Panc1 (cell line): ENCODE results near the gene HPCAL1. TPM values are rescaled to one million over a fixed set of nuclear protein-coding genes. Genes with fewer than 3 reads are reported as not detected.
A peak's percentile ranks its signal among the peaks of the same experiment; 100 is the strongest.

Source experiments
- ATAC-seq: fragments of 200-7000 bp; cut with Tn5 transposase; 2 replicates; pipeline ENCODE4 v1.9.1; 2020; ENCODE audit warnings: mild to moderate bottlenecking, moderate library complexity
- BruUV-seq: library from RNA; stranded (reverse); fragments of 400-500 nt; replicated peaks from 2 replicates; lab custom pipeline; 2021; lab: Mats Ljungman, UMichigan
- CTCF ChIA-PET: fragments of 300-600 bp; sonication (Branson Sonifier 250); formaldehyde crosslinking; loops from one replicate; lab custom pipeline; 2022; ENCODE audit warnings: antibody characterized with exemption; lab: Charles Lee
- POLR2A ChIA-PET: fragments of 300-600 bp; sonication (Branson Sonifier 250); formaldehyde crosslinking; loops from one replicate; lab custom pipeline; 2022; ENCODE audit warnings: antibody characterized with exemption; lab: Charles Lee
- DNase-seq: peaks from one replicate; pipeline ENCODE4 v3.0.0-alpha.2; 2010; ENCODE audit warnings: low read depth, low spot score
- H3K27ac ChIP-seq: 2 replicates; pipeline ENCODE4 v1.5.1; 2011; ENCODE audit warnings: mild to moderate bottlenecking, low read length, inconsistent platforms
- H3K27me3 ChIP-seq: fragments of 200-500 bp; sonication (Bioruptor generic); 2 replicates; pipeline ENCODE4 v1.6.0; 2014; ENCODE audit warnings: low read length, inconsistent platforms; ENCODE audit not compliant: control insufficient read depth, insufficient read depth
- H3K36me3 ChIP-seq: fragments of 200-500 bp; sonication (Bioruptor generic); 2 replicates; pipeline ENCODE4 v1.5.1; 2014; ENCODE audit warnings: inconsistent platforms, mild to moderate bottlenecking, low read length, moderate library complexity; ENCODE audit not compliant: control insufficient read depth, insufficient read depth
- H3K4me1 ChIP-seq: 2 replicates; pipeline ENCODE4 v1.5.1; 2011; ENCODE audit warnings: inconsistent platforms, mild to moderate bottlenecking, low read length, moderate library complexity; ENCODE audit not compliant: control insufficient read depth, insufficient read depth
- H3K4me3 ChIP-seq, 2 experiments: 2 replicates each; pipeline ENCODE4 v1.5.1; 2011 to 2012; ENCODE audit warnings: low read depth in 2 of 2, low read length in 2 of 2, mild to moderate bottlenecking in 2 of 2, inconsistent platforms in 1 of 2, moderate library complexity in 1 of 2
- H3K9me3 ChIP-seq: fragments of 200-500 bp; sonication (Bioruptor generic); 2 replicates; pipeline ENCODE4 v1.5.1; 2014; ENCODE audit warnings: low read depth, mild to moderate bottlenecking, inconsistent platforms, low read length, moderate library complexity; ENCODE audit not compliant: control insufficient read depth, insufficient read depth
- CTCF ChIP-seq: fragments of 450-650 bp; IDR thresholded peaks from 2 replicates; pipeline ENCODE4 v1.5.1; 2017; ENCODE audit warnings: mild to moderate bottlenecking
- POLR2AphosphoS5 ChIP-seq: IDR thresholded peaks from 2 replicates; pipeline ENCODE4 v1.6.1; 2012; ENCODE audit warnings: mild to moderate bottlenecking, low read depth, low read length, moderate library complexity
- REST ChIP-seq, 2 experiments: IDR thresholded peaks; 2 replicates each; pipeline ENCODE4 v1.6.1; 2011 to 2012; ENCODE audit warnings: low read depth in 2 of 2, control low read depth in 1 of 2, low read length in 1 of 2, mild to moderate bottlenecking in 1 of 2, moderate library complexity in 1 of 2; ENCODE audit not compliant: insufficient read depth in 1 of 2
- SIN3A ChIP-seq: IDR thresholded peaks from 2 replicates; pipeline ENCODE4 v1.6.1; 2012; ENCODE audit warnings: low read depth, mild to moderate bottlenecking, low read length, moderate library complexity, borderline replicate concordance; ENCODE audit not compliant: insufficient read depth
- TCF7L2 ChIP-seq: IDR thresholded peaks from 2 replicates; pipeline ENCODE4 v1.6.1; 2011; ENCODE audit warnings: mild to moderate bottlenecking, low read depth, low read length, inconsistent platforms
- in situ Hi-C: cut with HindIII; loops from 2 replicates; pipeline ENCODE4 v1.10.0; 2016; ENCODE audit warnings: low sequenced_read_pairs, low pct_unique_long_range_greater_than_20kb
- intact Hi-C: fragments of 100-400 bp; cut with micrococcal nuclease; formaldehyde crosslinking; loops from one replicate; pipeline ENCODE4 v1.10.0; 2022; ENCODE audit not compliant: unreplicated experiment
- total RNA-seq: library from RNA; stranded (reverse); gene quantifications from one replicate; pipeline ENCODE4 v1.2.1, GENCODE V29; 2021; ENCODE audit not compliant: unreplicated experiment

HPCAL1 gene
- total RNA-seq, 1 experiment from 2014 or later = 234 TPM

- intact Hi-C loops (no loop called here), in situ Hi-C loops (no loop called here)
- Histone ChIP-seq H3K36me3 (no peaks in the 10 kb centered on the region), H3K9me3 (no peaks in the 10 kb centered on the region), H3K27ac (peak overlapping the region; percentile 80), H3K4me1 (peaks cover 83% of the 10 kb centered on the region), H3K27me3 (no peaks in the 10 kb centered on the region), H3K4me3 (no peak overlapping the region)
- DNase-seq = no peak
- no peak for TF ChIP-seq TCF7L2
- no peak for TF ChIP-seq CTCF
- no peak for TF ChIP-seq REST (IDR thresholded peaks at IDR 0.05; ENCODE audit: insufficient read depth in 1 of 2, low read depth in 2 of 2, low read length in 1 of 2)
- TF ChIP-seq POLR2AphosphoS5 = no peak
- no peak for TF ChIP-seq SIN3A
- CTCF ChIA-PET = no interaction called here
- no peak for ATAC-seq
- BruUV-seq = no TSS peak
- POLR2A ChIA-PET = no interaction called here
Observed at GRCh38 chr2:10380048-10380926, 77.6 kb downstream of the HPCAL1 start.

- no peaks in the 10 kb centered on the region for H3K9me3 ChIP-seq
- BruUV-seq = no TSS peak
- in situ Hi-C loops (no loop called here), intact Hi-C loops (no loop called here)
- H3K27me3 ChIP-seq = no peaks in the 10 kb centered on the region
- TF ChIP-seq SIN3A = no peak
- no peak for TF ChIP-seq TCF7L2
- no peak for TF ChIP-seq POLR2AphosphoS5
- H3K27ac ChIP-seq = peak overlapping the region; percentile 80
- ChIA-PET CTCF (interaction anchor here (0.6 kb wide), 1 partner anchor 18 kb away, joined by 9 read pairs; no protein-coding TSS in a partner anchor), POLR2A (interaction anchor here (0.6 to 1.1 kb wide), 3 partner anchors 22 to 226 kb away, joined by 4 to 11 read pairs (median 6); no protein-coding TSS in a partner anchor)
- DNase-seq (no peak), ATAC-seq (no peak)
- H3K4me3 ChIP-seq = no peak overlapping the region
- peaks cover 97% of the 10 kb centered on the region for H3K4me1 ChIP-seq
- no peaks in the 10 kb centered on the region for H3K36me3 ChIP-seq
Observed at GRCh38 chr2:10381997-10382353, 79.3 kb downstream of the HPCAL1 start.
